HEK293 (cell line): ENCODE results near the gene ABT1.

Source experiments
- HOXD13 ChIP-seq: sonication (generic); formaldehyde crosslinking; IDR thresholded peaks from 2 replicates; pipeline ENCODE4 v1.8.0; 2022; ENCODE audit warnings: missing genetic modification reagents, borderline replicate concordance
- IKZF3 ChIP-seq: fragments of 450-650 bp; IDR thresholded peaks from 2 replicates; pipeline ENCODE4 v1.5.0; 2018; ENCODE audit warnings: missing biosample characterization, mild to moderate bottlenecking, missing genetic modification characterization, moderate library complexity
- INSM2 ChIP-seq: fragments of 450-650 bp; formaldehyde crosslinking; IDR thresholded peaks from 2 replicates; pipeline ENCODE4 v1.5.1; 2016; ENCODE audit warnings: missing biosample characterization, missing genetic modification characterization
- KLF8 ChIP-seq: fragments of 450-650 bp; formaldehyde crosslinking; IDR thresholded peaks from 2 replicates; pipeline ENCODE4 v1.5.1; 2016; ENCODE audit warnings: missing biosample characterization, missing genetic modification characterization
- PBX3 ChIP-seq: sonication (generic); formaldehyde crosslinking; IDR thresholded peaks from 2 replicates; pipeline ENCODE4 v1.8.1; 2022; ENCODE audit warnings: mild to moderate bottlenecking, moderate library complexity, missing genetic modification reagents
- PRDM1 ChIP-seq: fragments of 450-650 bp; formaldehyde crosslinking; IDR thresholded peaks from 2 replicates; pipeline ENCODE4; 2016; ENCODE audit warnings: missing biosample characterization, missing genetic modification characterization
- SCRT2 ChIP-seq: fragments of 450-650 bp; formaldehyde crosslinking; IDR thresholded peaks from 2 replicates; pipeline ENCODE4 v1.5.1; 2016; ENCODE audit warnings: missing biosample characterization, missing genetic modification characterization
- YY1 ChIP-seq: fragments of 450-650 bp; formaldehyde crosslinking; IDR thresholded peaks from 2 replicates; pipeline ENCODE4 v1.5.1; 2018; ENCODE audit warnings: missing biosample characterization, missing genetic modification characterization
- ZBTB11 ChIP-seq: fragments of 450-650 bp; formaldehyde crosslinking; conservative IDR thresholded peaks from 2 replicates; pipeline ENCODE4 v1.5.1; 2016; ENCODE audit warnings: low read depth, missing biosample characterization, missing genetic modification characterization
- ZBTB17 ChIP-seq: fragments of 450-650 bp; formaldehyde crosslinking; IDR thresholded peaks from 2 replicates; pipeline ENCODE4 v1.5.1; 2016; ENCODE audit warnings: missing biosample characterization, missing genetic modification characterization
- ZBTB20 ChIP-seq: fragments of 450-650 bp; formaldehyde crosslinking; IDR thresholded peaks from 2 replicates; pipeline ENCODE4 v1.5.1; 2016; ENCODE audit warnings: missing biosample characterization, missing genetic modification characterization
- ZNF148 ChIP-seq: fragments of 450-650 bp; formaldehyde crosslinking; IDR thresholded peaks from 2 replicates; pipeline ENCODE4 v1.5.0; 2017; ENCODE audit warnings: missing biosample characterization, missing genetic modification characterization, borderline replicate concordance
- ZNF221 ChIP-seq: fragments of 450-650 bp; formaldehyde crosslinking; IDR thresholded peaks from 2 replicates; pipeline ENCODE4 v1.5.1; 2017; ENCODE audit warnings: missing biosample characterization, missing genetic modification characterization, borderline replicate concordance
- ZNF335 ChIP-seq: fragments of 450-650 bp; formaldehyde crosslinking; conservative IDR thresholded peaks from 2 replicates; pipeline ENCODE4 v1.5.1; 2016; ENCODE audit warnings: missing biosample characterization, missing genetic modification characterization
- ZNF391 ChIP-seq: fragments of 450-650 bp; formaldehyde crosslinking; IDR thresholded peaks from 2 replicates; pipeline ENCODE4 v1.5.1; 2016; ENCODE audit warnings: low read depth, missing biosample characterization, missing genetic modification characterization, borderline replicate concordance
- ZNF501 ChIP-seq: fragments of 450-650 bp; formaldehyde crosslinking; IDR thresholded peaks from 2 replicates; pipeline ENCODE4 v1.5.1; 2016; ENCODE audit warnings: missing biosample characterization, missing genetic modification characterization
- ZNF529 ChIP-seq: fragments of 450-650 bp; formaldehyde crosslinking; IDR thresholded peaks from 2 replicates; pipeline ENCODE4 v1.5.1; 2017; ENCODE audit warnings: missing genetic modification characterization, missing biosample characterization; ENCODE audit not compliant: insufficient replicate concordance
- ZNF580 ChIP-seq: fragments of 450-650 bp; formaldehyde crosslinking; IDR thresholded peaks from 2 replicates; pipeline ENCODE4 v1.5.1; 2016; ENCODE audit warnings: missing biosample characterization, missing genetic modification characterization
- ZNF585B ChIP-seq: fragments of 450-650 bp; formaldehyde crosslinking; IDR thresholded peaks from 2 replicates; pipeline ENCODE4 v1.5.1; 2016; ENCODE audit warnings: missing biosample characterization, missing genetic modification characterization
- ZNF600 ChIP-seq: fragments of 450-650 bp; formaldehyde crosslinking; IDR thresholded peaks from 2 replicates; pipeline ENCODE4 v1.5.1; 2016; ENCODE audit warnings: missing biosample characterization, missing genetic modification characterization
- ZNF610 ChIP-seq: fragments of 450-650 bp; formaldehyde crosslinking; IDR thresholded peaks from 2 replicates; pipeline ENCODE4 v1.5.1; 2016; ENCODE audit warnings: missing biosample characterization, missing genetic modification characterization, borderline replicate concordance
- ZNF629 ChIP-seq: fragments of 450-650 bp; formaldehyde crosslinking; IDR thresholded peaks from 2 replicates; pipeline ENCODE4 v1.5.1; 2017; ENCODE audit warnings: missing biosample characterization, missing genetic modification characterization
- ZNF639 ChIP-seq: fragments of 450-650 bp; formaldehyde crosslinking; IDR thresholded peaks from 2 replicates; pipeline ENCODE4 v1.5.1; 2016; ENCODE audit warnings: missing biosample characterization, missing genetic modification characterization
- ZNF843 ChIP-seq: fragments of 450-650 bp; formaldehyde crosslinking; IDR thresholded peaks from 2 replicates; pipeline ENCODE4 v1.5.1; 2016; ENCODE audit warnings: missing biosample characterization, missing genetic modification characterization
- ZSCAN23 ChIP-seq: fragments of 450-650 bp; formaldehyde crosslinking; IDR thresholded peaks from 2 replicates; pipeline ENCODE4 v1.5.1; 2016; ENCODE audit warnings: missing biosample characterization, missing genetic modification characterization
- ZSCAN5A ChIP-seq: fragments of 450-650 bp; formaldehyde crosslinking; IDR thresholded peaks from 2 replicates; pipeline ENCODE4 v1.5.1; 2016; ENCODE audit warnings: missing biosample characterization, missing genetic modification characterization

The ABT1 gene

GRCh38 chr6:26596579-26597388, at the start of gene ABT1 (continued):
- TF ChIP-seq ZNF585B (tag by site-specific recombination) (no peak), INSM2 (peak; percentile 19), ZNF580 (tag by site-specific recombination) (peak; percentile 36; the same call in 1 of the 2 replicates), ZNF600 (peak; percentile 81), HOXD13 (CRISPR knock-in tag) (peak; percentile 88), ZNF391 (tag by site-specific recombination) (peak; percentile 35), ZNF639 (tag by site-specific recombination) (peak; percentile 91; the same call in 1 of the 2 replicates), PBX3 (CRISPR knock-in tag) (peak; percentile 96), ZNF610 (tag by site-specific recombination) (peak; percentile 69; the same call in 1 of the 2 replicates), ZSCAN5A (tag by site-specific recombination) (0 out of 2 replicates have a peak, but pooled peaks have one; percentile 56), ZNF221 (tag by site-specific recombination) (no peak), KLF8 (peak; percentile 88), ZNF629 (tag by site-specific recombination) (peak; percentile 87), ZBTB11 (tag by site-specific recombination) (peak; percentile 81), ZBTB20 (peak; percentile 96), ZSCAN23 (0 out of 2 replicates have a peak, but pooled peaks have one; percentile 49), SCRT2 (tag by site-specific recombination) (peak; percentile 70), YY1 (tag by site-specific recombination) (peak; percentile 89), ZNF529 (tag by site-specific recombination) (no peak), ZNF501 (tag by site-specific recombination) (peak; percentile 94; the same call in 1 of the 2 replicates), ZBTB17 (tag by site-specific recombination) (peak; percentile 100), PRDM1 (tag by site-specific recombination) (peak; percentile 90), ZNF335 (peak; percentile 73), IKZF3 (peak; percentile 97), ZNF148 (tag by site-specific recombination) (no peak), ZNF843 (tag by site-specific recombination) (peak; percentile 69; the same call in 1 of the 2 replicates)
